Kidney epithelial cell (primary cell): ENCODE data around the gene NR4A1. TPM values are rescaled to one million over a fixed set of nuclear protein-coding genes. Genes with fewer than 3 reads are reported as not detected.
"Not testable (repeated sequence)": the region's sequence is repeated elsewhere in the genome, so short reads cannot be mapped to it uniquely, and the experiment has no call there.

Experiments used
- DNase-seq: peaks from one replicate; pipeline ENCODE4 v3.0.0-alpha.2; 2010; ENCODE audit warnings: low read depth
- H3K27me3 ChIP-seq: 2 replicates; pipeline ENCODE4 v1.6.0; 2011; ENCODE audit warnings: low read length; ENCODE audit not compliant: control insufficient read depth, insufficient read depth
- H3K36me3 ChIP-seq: 2 replicates; pipeline ENCODE4 v1.5.1; 2011; ENCODE audit warnings: low read length; ENCODE audit not compliant: control insufficient read depth, insufficient read depth
- H3K4me3 ChIP-seq: 2 replicates; pipeline ENCODE4 v1.5.1; 2011; ENCODE audit warnings: low read depth, mild to moderate bottlenecking, control low read depth, low read length
- CTCF ChIP-seq: IDR thresholded peaks from 2 replicates; pipeline ENCODE4 v1.5.1; 2011; ENCODE audit warnings: mild to moderate bottlenecking, moderate library complexity, low read length, control low read depth, inconsistent platforms; ENCODE audit not compliant: insufficient read depth, poor library complexity, severe bottlenecking
- total RNA-seq: library from RNA; depleted of rRNA; stranded (reverse); fragments of >200 nt; gene quantifications from 2 replicates; pipeline ENCODE4 v1.2.3, GENCODE V29; 2015

NR4A1 gene
- total RNA-seq, 1 donor from 2014 or later, result 9.2 TPM

- peaks cover 2% of the 10 kb centered on the region for H3K27me3 ChIP-seq
- no peak for TF ChIP-seq CTCF
- H3K36me3 ChIP-seq, result no peaks in the 10 kb centered on the region
- DNase-seq, result no peak
- H3K4me3 ChIP-seq, result no peak overlapping the region
Measured at GRCh38 chr12:52097045-52097666, 45.9 kb downstream of the NR4A1 start.

GRCh38 chr12:52104431-52105089 is 53.3 kb downstream of the NR4A1 start:
- H3K27me3 ChIP-seq, H3K36me3 ChIP-seq, H3K4me3 ChIP-seq, DNase-seq: not testable (repeated sequence)

Other genes with a start within 250 kb of the NR4A1 start
- gene FIGNL2, start 202.7 kb upstream of the NR4A1 start, total RNA-seq, result 2.1 and 2.6 TPM in 2 replicates
- gene ANKRD33, start 163.3 kb upstream of the NR4A1 start, total RNA-seq, result not detected in 2 replicates
- 4.7 and 9.7 TPM in 2 replicates for gene ACVRL1, start 143.9 kb upstream of the NR4A1 start, total RNA-seq
- 14.0 and 15.1 TPM in 2 replicates for gene ACVR1B, start 99.7 kb upstream of the NR4A1 start, total RNA-seq
- 3.4 and 5.1 TPM in 2 replicates for gene TAMALIN, start 44.5 kb upstream of the NR4A1 start, total RNA-seq
- 77.8 and 83.1 TPM in 2 replicates for gene ATG101, start 18.5 kb downstream of the NR4A1 start, total RNA-seq
- gene SMIM41, start 28.3 kb downstream of the NR4A1 start, total RNA-seq, result 0.34 TPM in 1 of 2 replicates, not detected in the other
- gene KRT80, start 140.6 kb downstream of the NR4A1 start, total RNA-seq, result 18.5 and 19.4 TPM in 2 replicates
- 1,242 and 1,355 TPM in 2 replicates for gene KRT7, start 181.8 kb downstream of the NR4A1 start, total RNA-seq
- gene KRT86, start 223.2 kb downstream of the NR4A1 start, total RNA-seq, result 6.9 and 9.2 TPM in 2 replicates
- gene KRT81, start 240.1 kb downstream of the NR4A1 start, total RNA-seq, result 239 and 244 TPM in 2 replicates